ENCODE results near the gene SOST. TPM values are rescaled to one million over a fixed set of nuclear protein-coding genes. Genes with fewer than 3 reads are reported as not detected.

SOST gene
- polyA plus RNA-seq, 1 of the 3 experiments (the other 2 are of a cell fraction): not detected

- TF ChIP-seq TAF1 (IDR thresholded peaks at IDR 0.05; ENCODE audit: borderline replicate concordance, low read depth, low read length): no peak
- TF ChIP-seq SIN3A (IDR thresholded peaks at IDR 0.05; ENCODE audit: borderline replicate concordance, low read depth, low read length): no peak
- no peak for TF ChIP-seq CTCF (IDR thresholded peaks at IDR 0.05)
Observed at GRCh38 chr17:43755389-43755875, 3.2 kb downstream of the SOST start (continued).

- no peaks in the 10 kb centered on the region for H3K9me3 ChIP-seq
- no peak for DNase-seq
- H3F3A ChIP-seq (replicated peaks; ENCODE audit: insufficient read depth): no peaks in the 10 kb centered on the region
- WGBS (ENCODE audit: low lambda C conversion rate): 81% methylated on average over 12 of the region's 21 CpGs
- H3K4me3 ChIP-seq (ENCODE audit: low read depth in 2 of 2, low read length in 1 of 2): no peak overlapping the region
- H3K4me2 ChIP-seq: no peak overlapping the region
- POLR2A ChIA-PET: no interaction called here
- H2AFZ ChIP-seq (ENCODE audit: low read depth): no peak overlapping the region
- H3K27me3 ChIP-seq (ENCODE audit: insufficient read depth): no peaks in the 10 kb centered on the region
- H3K9ac ChIP-seq: no peak overlapping the region
- no peaks in the 10 kb centered on the region for H3K36me3 ChIP-seq (replicated peaks in 1 of 2; ENCODE audit: control insufficient read depth in 1 of 2, insufficient read depth in 2 of 2, low read length in 1 of 2)
- no peak overlapping the region for H3K27ac ChIP-seq (ENCODE audit: low read depth in 2 of 2, low read length in 1 of 2)
- H3K4me1 ChIP-seq (ENCODE audit: control insufficient read depth in 1 of 2, insufficient read depth in 2 of 2, low read depth in 1 of 2, low read length in 1 of 2): peaks cover 0 to 6% of the 10 kb centered on the region in 2 experiments; a peak in 1 of 4 replicates
- TF ChIP-seq USF1 (IDR thresholded peaks at IDR 0.05; ENCODE audit: borderline replicate concordance, low read depth): no peak
- no peak for TF ChIP-seq TAF1 (IDR thresholded peaks at IDR 0.05; ENCODE audit: borderline replicate concordance, low read depth, low read length)
- TF ChIP-seq GABPA (IDR thresholded peaks at IDR 0.05; ENCODE audit: low read depth): no peak
- no peak for TF ChIP-seq ELF1 (IDR thresholded peaks at IDR 0.05)
- TF ChIP-seq FOSL2 (IDR thresholded peaks at IDR 0.05; ENCODE audit: borderline replicate concordance, low read depth): no peak
- TF ChIP-seq CTCF (IDR thresholded peaks at IDR 0.05): no peak
- no peak for TF ChIP-seq FOXJ3 (CRISPR knock-in tag; IDR thresholded peaks at IDR 0.05)
- TF ChIP-seq RCOR1 (IDR thresholded peaks at IDR 0.05; ENCODE audit: low read length): no peak
- no peak for TF ChIP-seq SMC3 (IDR thresholded peaks at IDR 0.05; ENCODE audit: low read depth, low read length)
- TF ChIP-seq PBX3 (IDR thresholded peaks at IDR 0.05): no peak
- no peak for TF ChIP-seq GATA2 (CRISPR knock-in tag; IDR thresholded peaks at IDR 0.05)
- TF ChIP-seq EP300 (IDR thresholded peaks at IDR 0.05; ENCODE audit: borderline replicate concordance in 1 of 2, low read depth in 1 of 2, low read length in 1 of 2): no peak
- TF ChIP-seq MAX (IDR thresholded peaks at IDR 0.05; ENCODE audit: low read depth): no peak
- no peak for TF ChIP-seq NRF1 (IDR thresholded peaks at IDR 0.05; ENCODE audit: low read depth, low read length)
- no peak for TF ChIP-seq RFX5 (IDR thresholded peaks at IDR 0.05; ENCODE audit: low read length)
- TF ChIP-seq EZH2phosphoT487 (IDR thresholded peaks at IDR 0.05; ENCODE audit: borderline replicate concordance, low read depth): no peak
- no peaks in the 10 kb centered on the region for H4K20me1 ChIP-seq (ENCODE audit: insufficient read depth)
- no peaks in the 10 kb centered on the region for H3K9me2 ChIP-seq
- CTCF ChIA-PET: interaction anchor here (1.1 to 7.9 kb wide), 4 partner anchors 12 to 178 kb away, joined by 3 to 97 read pairs (median 12); partner anchors contain the start of gene CD300LG
- H3K79me2 ChIP-seq (ENCODE audit: insufficient read depth): no peaks in the 10 kb centered on the region
Observed at GRCh38 chr17:43754947-43755346, 3.6 kb downstream of the SOST start.
